OCI-LY1 (cell line): ENCODE data around the gene CFL1.

Source experiments
- H2AFZ ChIP-seq: fragments of 200-600 bp; sonication (generic), shearing (Covaris generic); 2 replicates; pipeline ENCODE4 v1.6.0; 2014; ENCODE audit warnings: antibody characterized with exemption, mild to moderate bottlenecking, low read length
- H3F3A ChIP-seq: fragments of 200-600 bp; sonication (generic), shearing (Covaris generic); 2 replicates; pipeline ENCODE4 v1.6.0; 2014; ENCODE audit warnings: mild to moderate bottlenecking, antibody characterized with exemption, low read length, moderate library complexity; ENCODE audit not compliant: insufficient read depth
- H3K27ac ChIP-seq: fragments of 200-600 bp; sonication (generic); 2 replicates; pipeline ENCODE4 v1.5.1; 2014; ENCODE audit warnings: low read length, mixed run types, mild to moderate bottlenecking, low read depth; ENCODE audit not compliant: poor library complexity, severe bottlenecking
- H3K27me3 ChIP-seq: fragments of 200-600 bp; sonication (generic); 2 replicates; pipeline ENCODE4 v1.6.0; 2014; ENCODE audit warnings: antibody characterized with exemption, mild to moderate bottlenecking, low read length, moderate library complexity; ENCODE audit not compliant: insufficient read depth
- H3K36me3 ChIP-seq: fragments of 200-600 bp; sonication (generic); 2 replicates; pipeline ENCODE4 v1.6.1; 2014; ENCODE audit warnings: mild to moderate bottlenecking, antibody characterized with exemption, low read length, moderate library complexity, mixed read lengths; ENCODE audit not compliant: insufficient read depth
- H3K4me1 ChIP-seq: fragments of 200-600 bp; sonication (generic); 2 replicates; pipeline ENCODE4 v1.5.1; 2014; ENCODE audit warnings: mild to moderate bottlenecking, low read length, moderate library complexity; ENCODE audit not compliant: insufficient read depth, severe bottlenecking
- H3K4me2 ChIP-seq: fragments of 200-600 bp; sonication (generic), shearing (Covaris generic); 2 replicates; pipeline ENCODE4 v1.6.1; 2014; ENCODE audit warnings: low read length
- H3K4me3 ChIP-seq: fragments of 200-600 bp; sonication (generic); 2 replicates; pipeline ENCODE4 v1.5.1; 2014; ENCODE audit warnings: low read length, low read depth, mild to moderate bottlenecking, mixed read lengths; ENCODE audit not compliant: poor library complexity, severe bottlenecking
- H3K79me2 ChIP-seq: fragments of 200-600 bp; shearing (Covaris generic); 2 replicates; pipeline ENCODE4 v1.6.1; 2016; ENCODE audit warnings: mixed run types, low read length, mixed read lengths; ENCODE audit not compliant: insufficient read depth
- H3K9ac ChIP-seq: fragments of 200-600 bp; sonication (generic), shearing (Covaris generic); 2 replicates; pipeline ENCODE4 v1.6.1; 2014; ENCODE audit warnings: mild to moderate bottlenecking, low read length, mixed read lengths
- H3K9me2 ChIP-seq: fragments of 200-600 bp; sonication (generic), shearing (Covaris generic); 2 replicates; pipeline ENCODE4 v1.6.1; 2014; ENCODE audit warnings: low read depth, mild to moderate bottlenecking, low read length, mixed read lengths
- H3K9me3 ChIP-seq: fragments of 200-600 bp; shearing (Covaris generic); 2 replicates; pipeline ENCODE4 v1.6.1; 2014; ENCODE audit warnings: low read length, mixed read lengths
- H4K20me1 ChIP-seq: fragments of 200-600 bp; sonication (generic), shearing (Covaris generic); 2 replicates; pipeline ENCODE4 v1.6.0; 2016; ENCODE audit warnings: mild to moderate bottlenecking, low read length; ENCODE audit not compliant: insufficient read depth
- CTCF ChIP-seq: fragments of 200-600 bp; sonication (generic), shearing (Covaris generic); IDR thresholded peaks from 2 replicates; pipeline ENCODE4 v1.5.1; 2017; ENCODE audit warnings: mild to moderate bottlenecking, antibody characterized with exemption, low read length, moderate library complexity, mixed read lengths
- EZH2 ChIP-seq: fragments of 200-600 bp; sonication (generic), shearing (Covaris generic); IDR thresholded peaks from 2 replicates; pipeline ENCODE4 v1.8.0; 2017; ENCODE audit warnings: borderline replicate concordance, mixed run types, mild to moderate bottlenecking, antibody characterized with exemption, low read length, moderate library complexity, mixed read lengths

Gene CFL1

GRCh38 chr11:65869643-65870306 lies 11.8 kb upstream of the CFL1 start:
- peaks cover 27% of the 10 kb centered on the region for H3K36me3 ChIP-seq
- H3K4me2 ChIP-seq, result no peak overlapping the region
- H3K9me2 ChIP-seq, result no peaks in the 10 kb centered on the region
- H3K4me1 ChIP-seq, result peaks cover 10% of the 10 kb centered on the region
- TF ChIP-seq CTCF, result no peak
- no peak for TF ChIP-seq EZH2
- no peak overlapping the region for H3K4me3 ChIP-seq
- H3K27ac ChIP-seq, result no peak overlapping the region
- no peaks in the 10 kb centered on the region for H4K20me1 ChIP-seq
- no peaks in the 10 kb centered on the region for H3K79me2 ChIP-seq
- no peak overlapping the region for H2AFZ ChIP-seq
- no peaks in the 10 kb centered on the region for H3K9me3 ChIP-seq
- H3K27me3 ChIP-seq, result peaks cover 3% of the 10 kb centered on the region; the same call in 1 of the 2 replicates
- H3K9ac ChIP-seq, result no peak overlapping the region
- H3F3A ChIP-seq, result no peaks in the 10 kb centered on the region

GRCh38 chr11:65868907-65869306 lies 10.9 kb upstream of the CFL1 start:
- H3K27me3 ChIP-seq, result peaks cover 3% of the 10 kb centered on the region; the same call in 1 of the 2 replicates
- H3K36me3 ChIP-seq, result peaks cover 36% of the 10 kb centered on the region
- no peak overlapping the region for H2AFZ ChIP-seq
- H3K27ac ChIP-seq, result no peak overlapping the region
- H3K4me1 ChIP-seq, result peaks cover 10% of the 10 kb centered on the region
- H3K79me2 ChIP-seq, result no peaks in the 10 kb centered on the region
- H3K9ac ChIP-seq, result no peak overlapping the region
- no peak overlapping the region for H3K4me3 ChIP-seq
- no peaks in the 10 kb centered on the region for H4K20me1 ChIP-seq
- H3K9me2 ChIP-seq, result no peaks in the 10 kb centered on the region
- H3K9me3 ChIP-seq, result no peaks in the 10 kb centered on the region
- no peak overlapping the region for H3K4me2 ChIP-seq
- no peaks in the 10 kb centered on the region for H3F3A ChIP-seq
- TF ChIP-seq EZH2, result no peak
- TF ChIP-seq CTCF, result no peak

- no peak overlapping the region for H3K9ac ChIP-seq
- H3K4me1 ChIP-seq, result peaks cover 5% of the 10 kb centered on the region
Measured at GRCh38 chr11:65868076-65868667, 10.2 kb upstream of the CFL1 start.

More at GRCh38 chr11:65868076-65868667, 10.2 kb upstream of the CFL1 start:
- no peak overlapping the region for H2AFZ ChIP-seq
- no peaks in the 10 kb centered on the region for H3K9me2 ChIP-seq
- no peaks in the 10 kb centered on the region for H3F3A ChIP-seq
- peaks cover 43% of the 10 kb centered on the region for H3K36me3 ChIP-seq
- H4K20me1 ChIP-seq, result no peaks in the 10 kb centered on the region
- H3K27me3 ChIP-seq, result peaks cover 3% of the 10 kb centered on the region; the same call in 1 of the 2 replicates
- no peak overlapping the region for H3K27ac ChIP-seq
- no peak overlapping the region for H3K4me3 ChIP-seq
- no peak overlapping the region for H3K4me2 ChIP-seq
- H3K9me3 ChIP-seq, result no peaks in the 10 kb centered on the region
- TF ChIP-seq CTCF, result no peak
- no peak for TF ChIP-seq EZH2
- no peaks in the 10 kb centered on the region for H3K79me2 ChIP-seq
